ENCODE measurements around the gene P2RY8.
"Not testable (repeated sequence)": the region's sequence is repeated elsewhere in the genome, so short reads cannot be mapped to it uniquely, and the experiment has no call there.

The P2RY8 gene

DNA sequence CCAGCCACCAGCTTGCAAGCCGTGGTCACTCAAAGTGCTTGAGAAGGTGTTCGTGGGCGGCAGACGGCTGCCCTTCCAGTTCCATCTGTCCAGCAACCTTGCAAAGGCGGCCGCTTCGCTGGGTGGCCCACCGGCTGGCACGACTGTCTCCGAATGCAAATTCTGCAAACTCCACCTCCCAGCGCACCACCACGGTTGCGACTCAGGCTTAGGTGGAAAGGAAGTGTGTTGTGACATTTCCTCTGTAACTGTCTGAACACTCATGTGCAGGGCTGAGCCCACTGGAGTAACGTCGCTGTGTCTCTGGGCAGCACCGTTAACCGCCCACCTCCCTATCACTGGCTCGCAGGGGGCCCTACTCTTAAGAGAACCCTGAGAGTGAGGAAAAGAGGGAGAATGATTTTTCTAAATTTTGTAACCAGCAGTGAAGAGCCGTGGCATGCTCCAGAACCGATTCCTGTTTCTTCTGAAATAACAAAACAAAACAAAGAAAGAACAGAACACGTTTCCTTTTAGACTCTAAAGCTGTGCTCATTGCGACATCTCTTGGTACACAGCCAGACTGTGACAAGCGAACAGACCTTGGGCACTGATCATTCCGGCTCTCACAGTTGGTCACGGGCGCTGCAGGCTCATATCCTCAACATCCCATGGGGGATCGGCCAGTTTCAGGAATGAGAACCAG, at the start of gene P2RY8:
Gene P2RY8, minus strand, starts transcription at position 155 of the 685 bp plus-strand sequence. CDS start 70,627 bp downstream, outside the sequence.
- DNase-seq = no peak

DNA sequence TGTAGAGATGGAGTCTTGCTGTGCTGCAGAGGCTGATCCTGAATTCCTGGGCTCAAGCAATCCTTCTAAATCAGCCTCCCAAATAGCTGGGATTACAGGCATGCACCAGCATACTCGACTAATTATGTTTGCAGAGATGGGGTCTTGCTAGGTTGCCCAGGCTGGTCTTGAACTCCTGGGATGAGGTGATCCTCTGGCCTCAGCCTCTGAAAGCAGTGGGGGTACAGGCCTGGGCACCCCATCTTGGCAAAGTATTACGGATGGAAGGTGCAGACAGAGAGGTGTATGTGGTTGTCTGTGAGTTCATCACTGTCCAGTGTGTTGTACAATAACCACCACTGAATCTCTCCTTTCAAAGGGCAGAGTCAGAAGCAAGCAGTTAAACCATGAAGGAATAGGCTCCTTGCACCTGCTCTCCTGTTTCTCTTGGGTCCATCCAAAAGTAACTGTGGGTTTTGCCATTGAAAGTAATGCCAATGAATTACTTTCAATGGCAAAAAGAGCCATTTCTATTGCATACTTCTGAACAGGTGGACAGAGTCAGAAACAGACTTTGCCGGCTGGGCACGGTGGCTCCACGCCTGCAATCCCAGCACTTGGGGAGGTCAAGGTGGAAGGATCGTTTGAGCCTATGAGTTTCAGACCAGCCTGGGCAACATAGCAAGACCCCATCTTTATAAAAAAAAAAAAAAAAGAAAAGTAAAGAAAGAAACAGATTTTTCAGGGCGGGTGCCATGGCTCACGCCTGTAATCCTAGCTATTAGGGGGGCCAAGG, 47.4 kb upstream of the P2RY8 start:
- DNase-seq = no peak

DNA sequence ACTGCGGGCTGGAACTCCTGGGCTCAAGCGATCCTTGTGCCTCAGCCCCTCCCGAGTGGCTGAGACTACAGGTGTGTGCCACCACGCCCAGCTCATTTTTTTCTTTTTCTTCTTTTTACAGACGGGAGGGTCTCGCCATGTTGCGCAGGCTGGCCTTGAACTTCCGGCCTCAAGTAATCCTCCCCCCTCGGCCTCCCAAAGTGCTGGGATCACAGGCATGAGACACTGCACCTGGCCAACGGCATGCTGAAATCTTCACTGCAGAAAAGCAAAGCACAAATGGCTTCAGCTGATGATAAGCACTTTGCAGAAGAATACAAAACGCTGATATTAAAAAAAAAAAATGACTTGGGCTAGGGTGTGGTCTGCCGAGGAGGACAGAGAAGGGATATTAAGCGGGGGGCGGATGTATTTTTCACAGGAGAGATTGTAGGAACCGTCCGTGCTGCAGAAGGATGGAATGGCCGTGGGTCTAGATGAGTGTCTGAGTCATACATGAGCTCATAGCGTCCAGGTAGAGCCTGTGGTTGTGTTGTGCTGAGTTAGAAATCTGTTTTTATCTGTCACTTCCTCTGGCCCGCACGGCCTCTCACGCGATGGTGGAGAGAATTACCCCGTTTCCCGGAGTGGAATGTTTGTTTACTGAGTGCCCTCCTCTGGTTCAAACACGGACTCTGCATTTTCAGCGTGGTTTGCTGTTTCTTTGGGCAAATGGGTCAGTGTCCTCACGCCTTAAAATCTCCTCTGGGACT, 45.9 kb upstream of the P2RY8 start:
- DNase-seq = no peak

DNA sequence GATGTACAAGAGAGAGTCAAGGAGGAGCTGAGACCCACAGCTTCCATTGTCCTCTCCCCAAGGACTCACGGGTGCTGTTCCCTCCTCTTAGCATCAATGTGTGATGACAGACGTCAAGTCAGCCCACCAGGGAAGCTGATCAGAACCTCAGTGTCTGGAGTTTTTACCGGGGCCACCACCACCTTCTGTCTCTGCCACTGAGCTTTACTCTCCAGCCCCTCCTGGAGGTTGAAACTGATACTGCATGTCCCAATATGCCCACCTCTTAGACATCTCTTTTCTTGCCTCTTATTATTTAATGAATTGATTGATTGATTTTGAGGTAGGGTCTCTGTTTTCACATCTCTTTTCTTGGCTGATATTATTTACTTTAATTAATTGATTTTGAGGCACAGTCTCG, 44.1 kb upstream of the P2RY8 start:
- DNase-seq = no peak

GRCh38 chrX:1578511-1579173, 41.7 kb upstream of the P2RY8 start:
- DNase-seq = no peak

DNA sequence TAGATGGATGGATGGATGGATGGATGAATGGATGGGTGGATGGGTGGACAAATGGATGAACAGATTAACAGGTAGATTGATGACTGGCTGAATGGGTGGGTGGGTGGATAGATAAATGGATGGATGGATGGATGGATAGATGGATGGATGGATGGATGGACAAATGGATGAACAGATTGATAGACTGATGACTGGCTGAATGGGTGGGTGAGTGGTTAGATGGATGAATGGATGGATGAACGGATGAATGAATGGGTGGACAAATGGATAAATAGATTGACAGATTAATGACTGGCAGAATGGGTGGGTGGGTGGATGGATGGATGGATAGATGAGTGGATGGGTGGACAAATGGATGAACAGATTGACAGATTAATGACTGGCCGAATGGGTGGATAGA, 40.9 kb upstream of the P2RY8 start:
- no peak for DNase-seq

- no peak for DNase-seq
Observed at GRCh38 chrX:1576201-1576992, 39.4 kb upstream of the P2RY8 start.

- not testable (repeated sequence) for DNase-seq
Observed at GRCh38 chrX:1574181-1574580, 37.2 kb upstream of the P2RY8 start.

GRCh38 chrX:1564750-1565683, 28.0 kb upstream of the P2RY8 start:
- no peak for DNase-seq

- not testable (repeated sequence) for DNase-seq
Observed at GRCh38 chrX:1564077-1564476, 27.1 kb upstream of the P2RY8 start.

DNA sequence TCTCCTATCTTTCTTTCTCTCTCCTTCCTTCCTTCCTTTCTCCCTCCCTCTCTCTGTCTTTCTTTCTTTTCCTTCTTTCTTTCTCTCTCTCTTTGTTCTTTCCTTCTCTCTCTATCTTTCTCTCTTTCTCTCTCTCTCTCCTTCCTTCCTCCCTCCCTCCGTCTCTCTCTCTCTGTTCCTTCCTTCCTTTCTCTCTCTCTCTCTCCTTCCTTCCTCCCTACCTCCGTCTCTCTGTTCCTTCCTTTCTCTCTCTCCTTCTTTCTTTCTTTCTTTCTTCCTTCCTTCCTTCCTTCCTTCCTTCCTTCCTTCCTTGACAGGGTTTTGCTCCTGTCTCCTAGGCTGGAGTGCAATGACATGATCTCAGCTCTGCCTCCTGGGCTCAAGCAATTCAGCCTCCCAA, 24.2 kb upstream of the P2RY8 start:
- DNase-seq = no peak

GRCh38 chrX:1558761-1559468, 21.9 kb upstream of the P2RY8 start:
- no peak for DNase-seq

DNA sequence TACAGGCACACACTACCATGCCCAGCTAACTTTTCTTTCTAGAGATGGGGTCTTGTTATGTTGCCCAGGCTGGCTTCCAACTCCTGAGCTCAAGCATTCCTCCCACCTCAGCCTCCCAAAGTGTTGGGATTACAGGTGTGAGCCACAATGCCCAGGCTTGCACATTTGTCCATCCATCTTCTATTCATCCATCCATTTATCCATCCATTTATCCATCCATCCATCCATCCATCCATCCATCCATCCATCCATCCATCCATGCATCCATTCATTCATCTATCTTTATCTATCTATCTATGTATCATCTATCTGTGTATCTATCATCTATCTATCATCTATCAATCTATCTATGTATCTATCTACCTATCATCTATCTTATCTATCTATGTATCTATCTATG, 20.5 kb upstream of the P2RY8 start:
- not testable (repeated sequence) for DNase-seq

GRCh38 chrX:1555370-1555769, 18.4 kb upstream of the P2RY8 start:
- no peak for DNase-seq

DNA sequence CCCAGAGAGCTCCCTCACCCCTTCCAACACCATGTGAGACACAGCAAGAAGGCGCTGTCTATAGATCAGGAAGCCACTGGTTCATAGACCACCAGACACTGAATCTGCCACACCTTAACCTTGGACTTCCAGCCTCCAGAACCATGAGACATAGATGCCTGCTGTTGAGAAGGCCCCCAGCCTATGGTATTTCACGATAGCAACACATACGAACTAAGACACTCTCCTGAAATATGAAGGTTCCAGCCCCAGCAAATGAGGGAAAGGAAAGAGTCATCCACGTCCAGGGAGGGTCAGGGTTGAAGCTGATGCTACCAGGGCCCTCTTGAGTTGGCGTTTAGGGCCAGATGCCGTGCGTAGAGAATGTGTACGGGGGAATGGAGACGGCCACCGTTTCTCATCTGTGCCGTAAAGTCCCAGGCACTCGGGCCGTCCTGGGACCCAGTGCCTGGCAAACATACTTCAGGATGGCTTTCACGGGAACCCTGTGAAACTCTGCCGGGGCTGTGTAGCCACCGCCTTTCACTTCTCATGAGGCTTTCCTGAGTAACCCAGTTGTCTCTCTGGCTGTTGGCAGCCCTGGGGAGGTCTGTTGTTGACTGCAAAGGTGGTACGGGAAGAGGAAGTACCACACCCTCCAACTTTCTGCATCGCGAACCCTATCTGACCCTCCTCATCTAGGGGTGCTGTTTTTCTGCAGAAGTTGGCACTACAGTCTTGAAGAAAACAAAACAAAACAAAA, 17.7 kb upstream of the P2RY8 start:
- no peak for DNase-seq

DNA sequence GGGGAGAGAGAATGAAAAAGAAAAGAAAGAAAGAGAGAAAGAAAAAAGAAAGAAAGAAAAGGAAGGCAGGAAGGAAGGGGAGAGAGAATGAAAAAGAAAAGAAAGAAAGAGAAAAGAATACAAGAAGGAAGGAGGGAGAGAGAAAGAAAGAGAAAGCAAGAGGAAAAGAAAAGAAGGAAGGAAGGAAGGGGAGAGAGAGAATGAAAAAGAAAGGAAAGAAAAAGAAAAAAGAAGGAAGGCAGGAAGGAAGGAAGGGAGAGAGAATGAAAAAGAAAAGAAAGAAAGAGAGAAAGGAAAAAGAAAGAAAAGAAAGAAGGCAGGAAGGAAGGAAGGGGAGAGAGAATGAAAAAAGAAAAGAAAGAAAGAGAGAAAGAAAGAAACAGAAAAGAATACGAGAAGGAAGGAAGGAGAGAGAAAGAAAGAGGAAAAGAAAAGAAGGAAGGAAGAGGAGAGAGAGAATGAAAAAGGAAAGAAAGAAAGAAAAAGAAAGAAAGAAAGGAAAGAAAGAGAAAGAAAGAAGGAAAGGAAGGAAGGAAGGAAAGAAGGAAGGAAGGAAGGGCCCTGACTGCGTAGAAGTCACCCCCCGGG, 15.1 kb upstream of the P2RY8 start:
- no peak for DNase-seq

- no peak for DNase-seq
Observed at GRCh38 chrX:1546691-1547251, 9.8 kb upstream of the P2RY8 start.

DNA sequence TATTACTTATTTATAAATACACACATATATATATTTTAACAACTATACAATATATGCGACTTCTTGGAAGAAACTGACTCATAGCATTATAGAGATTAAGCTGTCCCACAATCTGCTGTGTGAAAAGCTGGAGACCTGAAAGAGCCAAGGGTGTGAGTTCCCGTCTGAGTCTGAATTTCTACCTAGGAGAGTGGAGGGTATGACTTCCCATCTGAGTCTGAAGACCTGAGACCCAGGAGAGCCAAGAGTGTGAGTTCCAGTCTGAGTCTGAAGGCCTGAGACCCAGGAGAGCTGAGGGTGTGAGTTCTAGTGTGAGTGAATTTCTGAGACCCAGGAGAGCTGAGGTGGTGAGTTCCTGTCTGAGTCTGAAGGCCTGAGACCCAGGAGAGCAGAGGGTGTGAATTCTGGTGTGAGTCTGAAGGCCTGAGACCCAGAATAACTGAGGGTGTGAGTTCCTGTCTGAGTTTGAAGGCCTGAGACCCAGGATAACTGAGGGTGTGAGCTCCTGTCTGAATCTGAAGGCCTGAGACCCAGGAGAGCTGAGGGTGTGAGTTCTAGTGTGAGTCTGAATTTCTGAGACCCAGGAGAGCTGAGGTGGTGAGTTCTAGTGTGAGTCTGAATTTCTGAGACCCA, 8.9 kb upstream of the P2RY8 start:
- DNase-seq = no peak
